GM18909 (cell line): ENCODE data around the gene RETN.
A peak's percentile ranks its signal among the peaks of the same experiment; 100 is the strongest.
"Not testable (repeated sequence)": the region's sequence is repeated elsewhere in the genome, so short reads cannot be mapped to it uniquely, and the experiment has no call there.

Experiments
- ATAC-seq: cut with Tn5 transposase; IDR thresholded peaks from one replicate; pipeline ENCODE4 v1.9.1; 2021; ENCODE audit warnings: mild to moderate bottlenecking; ENCODE audit not compliant: unreplicated experiment, poor library complexity

Gene RETN

GRCh38 chr19:7637374-7638256 is 31.2 kb upstream of the RETN start:
- ATAC-seq = peak; percentile 19

- no peak for ATAC-seq
These were observed 29.9 kb upstream of the RETN start for GRCh38 chr19:7638802-7639465.

GRCh38 chr19:7639863-7640348 is 28.9 kb upstream of the RETN start:
- ATAC-seq = no peak

GRCh38 chr19:7640803-7641202 is 28.0 kb upstream of the RETN start:
- no peak for ATAC-seq

- no peak for ATAC-seq
These were observed 27.3 kb upstream of the RETN start for GRCh38 chr19:7641290-7642276.

GRCh38 chr19:7642295-7643030 is 26.4 kb upstream of the RETN start:
- no peak for ATAC-seq

GRCh38 chr19:7643031-7643415 is 25.8 kb upstream of the RETN start:
- ATAC-seq = no peak

- ATAC-seq = not testable (repeated sequence)
These were observed 25.0 kb upstream of the RETN start for GRCh38 chr19:7643629-7644549.

GRCh38 chr19:7644550-7644877 is 24.3 kb upstream of the RETN start:
- no peak for ATAC-seq

GRCh38 chr19:7645163-7645562 is 23.7 kb upstream of the RETN start:
- no peak for ATAC-seq

GRCh38 chr19:7645656-7646425 is 23.0 kb upstream of the RETN start:
- no peak for ATAC-seq

- ATAC-seq = no peak
These were observed 22.5 kb upstream of the RETN start for GRCh38 chr19:7646426-7646700.

- no peak for ATAC-seq
These were observed 21.7 kb upstream of the RETN start for GRCh38 chr19:7647156-7647555.

- no peak for ATAC-seq
These were observed 20.4 kb upstream of the RETN start for GRCh38 chr19:7648265-7649014.

- no peak for ATAC-seq
These were observed 18.7 kb upstream of the RETN start for GRCh38 chr19:7650148-7650547.

- no peak for ATAC-seq
These were observed 16.7 kb upstream of the RETN start for GRCh38 chr19:7652061-7652641.

GRCh38 chr19:7654401-7654800 is 14.4 kb upstream of the RETN start:
- ATAC-seq = no peak
